ENCODE measurements around the gene C16orf92.
"Not testable (repeated sequence)": the region's sequence is repeated elsewhere in the genome, so short reads cannot be mapped to it uniquely, and the experiment has no call there.

The C16orf92 gene

DNA sequence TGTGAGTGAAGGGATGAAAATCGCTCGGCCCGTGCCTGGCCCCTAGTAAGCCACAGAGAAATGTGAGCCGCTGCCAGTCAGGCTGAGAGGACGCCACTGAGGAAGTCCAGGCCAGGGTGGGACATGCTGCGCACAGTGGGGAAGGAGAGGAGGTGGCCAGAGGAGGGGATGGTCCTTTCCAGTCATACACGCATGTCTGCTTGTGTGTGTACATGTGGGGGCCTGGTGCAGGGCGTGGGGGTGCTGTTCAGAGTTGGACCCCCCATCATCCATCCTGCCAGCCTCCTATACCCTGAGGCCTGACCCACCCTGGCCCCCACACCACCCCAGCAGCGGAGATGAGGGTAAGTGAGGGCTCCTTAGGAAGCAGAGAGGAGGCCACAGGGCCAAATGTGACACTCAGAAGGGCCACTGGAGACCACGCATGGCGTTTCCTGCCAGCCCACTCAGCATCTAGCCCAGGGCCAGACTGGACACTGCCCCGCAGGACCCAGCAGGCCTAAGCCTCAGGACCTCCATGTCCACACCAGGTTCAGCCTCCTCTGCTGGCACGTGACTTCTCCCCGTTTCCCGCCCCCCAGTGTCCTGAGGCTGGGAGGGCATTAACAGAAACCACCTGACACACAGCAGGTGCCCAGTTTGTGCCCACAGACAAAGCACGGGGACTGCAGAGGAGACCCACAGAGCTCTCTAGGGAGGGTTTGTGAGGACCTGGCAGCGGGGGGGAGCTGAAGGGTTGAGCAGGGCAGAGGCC is 19.2 kb upstream of the C16orf92 start:
- DNase-seq (ENCODE audit: insufficient read length, low spot score) (no peak), FAIRE-seq (no peak)

DNA sequence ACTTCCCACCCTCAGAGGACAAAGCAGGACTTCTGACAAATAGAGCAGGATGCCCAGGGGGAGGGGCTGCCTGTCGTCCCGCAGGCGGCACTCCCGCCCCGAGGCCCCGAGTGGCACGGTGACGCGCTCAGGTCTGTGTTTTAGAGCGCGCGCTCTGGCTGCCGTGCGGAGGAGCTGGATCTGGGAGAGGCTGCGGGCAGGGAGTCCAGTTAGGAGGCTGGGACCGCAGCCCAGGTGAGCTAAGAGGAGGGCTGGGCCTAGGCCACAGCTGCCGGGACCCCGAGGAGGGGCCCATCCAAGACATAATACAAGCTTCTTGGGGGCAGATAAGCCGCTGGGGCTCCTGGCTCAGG is 18.6 kb upstream of the C16orf92 start:
- FAIRE-seq, result no peak
- no peak for DNase-seq (ENCODE audit: insufficient read length, low spot score)

DNA sequence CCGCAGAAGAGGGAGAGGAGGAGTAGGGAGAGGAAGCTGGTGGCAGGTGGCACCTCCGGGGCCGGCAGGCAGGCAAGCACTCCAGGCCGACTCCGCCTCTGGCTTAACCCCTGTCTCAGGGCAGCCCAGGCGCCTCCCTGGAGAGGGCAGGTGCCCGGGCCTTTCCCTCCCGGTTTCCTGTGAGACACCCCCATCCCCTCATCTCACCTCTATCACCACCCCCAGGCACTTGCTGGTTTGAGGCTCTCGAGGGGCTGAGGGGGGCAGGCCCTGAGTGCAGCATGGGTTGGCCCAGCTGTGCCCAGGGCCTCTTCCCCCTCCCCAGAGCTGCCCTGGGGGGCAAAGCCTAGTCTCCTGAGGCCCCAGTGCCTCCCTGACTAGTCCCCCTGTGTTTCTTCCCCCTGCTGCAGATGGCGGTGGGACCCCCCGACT is 18.2 kb upstream of the C16orf92 start:
- DNase-seq (ENCODE audit: insufficient read length, low spot score), result no peak
- FAIRE-seq, result no peak

DNA sequence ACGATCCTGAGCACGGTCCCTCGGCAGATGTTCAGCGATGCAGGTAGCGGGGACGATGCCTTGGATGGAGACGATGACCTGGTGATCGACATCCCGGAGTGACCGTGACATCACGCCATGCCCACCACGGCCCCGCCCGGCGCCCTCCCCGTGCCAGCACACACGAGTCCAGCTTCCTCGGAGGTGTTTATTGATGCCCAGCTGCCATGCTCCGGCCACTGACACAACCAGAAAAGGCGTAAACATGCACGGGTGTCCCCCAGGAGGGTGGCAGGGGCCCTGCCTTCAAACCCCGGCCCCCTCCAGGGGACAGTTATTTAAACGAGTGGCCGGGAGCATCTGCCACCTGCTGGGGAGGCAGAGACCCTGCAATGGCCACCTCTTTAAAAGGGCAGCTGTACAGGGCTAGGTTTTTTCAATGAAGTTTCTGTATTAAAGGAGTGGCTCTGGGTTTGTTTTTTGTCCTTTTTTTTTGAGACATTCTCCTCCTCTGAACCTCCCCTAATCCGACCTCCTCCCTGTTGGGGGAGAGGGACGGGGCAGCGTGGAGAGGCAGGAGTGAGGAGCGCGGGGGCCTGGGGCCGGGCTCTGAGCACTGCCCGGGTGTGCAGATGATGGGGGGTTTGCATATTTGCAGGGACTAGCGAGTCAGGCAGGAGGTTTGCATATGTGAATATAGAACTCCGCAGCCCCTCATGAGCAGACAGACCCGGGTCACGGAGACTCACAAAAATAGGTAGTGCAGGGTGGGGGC is 17.5 kb upstream of the C16orf92 start:
- FAIRE-seq, result peak; percentile 45
- peak; percentile 84 for DNase-seq (ENCODE audit: insufficient read length, low spot score)

DNA sequence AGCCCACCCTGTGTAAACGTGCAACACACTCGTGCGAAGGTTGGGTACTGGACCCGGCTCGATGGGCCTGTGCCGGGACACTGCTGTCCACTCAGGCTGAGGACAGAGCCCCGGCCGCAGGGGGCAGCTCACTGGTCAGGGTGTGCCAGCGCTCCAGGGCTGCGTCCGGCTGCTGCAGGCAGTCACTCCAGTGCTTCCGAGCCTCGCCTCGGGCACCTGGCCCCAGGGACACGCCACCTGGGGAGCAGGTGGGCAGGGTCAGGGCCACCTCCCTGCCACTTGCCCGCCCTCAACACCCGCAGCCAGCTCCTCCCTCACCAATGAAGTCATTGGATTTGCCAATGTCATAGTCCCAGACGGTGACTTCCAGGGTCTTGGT is 16.9 kb upstream of the C16orf92 start:
- FAIRE-seq (no peak), DNase-seq (ENCODE audit: insufficient read length, low spot score) (no peak)

DNA sequence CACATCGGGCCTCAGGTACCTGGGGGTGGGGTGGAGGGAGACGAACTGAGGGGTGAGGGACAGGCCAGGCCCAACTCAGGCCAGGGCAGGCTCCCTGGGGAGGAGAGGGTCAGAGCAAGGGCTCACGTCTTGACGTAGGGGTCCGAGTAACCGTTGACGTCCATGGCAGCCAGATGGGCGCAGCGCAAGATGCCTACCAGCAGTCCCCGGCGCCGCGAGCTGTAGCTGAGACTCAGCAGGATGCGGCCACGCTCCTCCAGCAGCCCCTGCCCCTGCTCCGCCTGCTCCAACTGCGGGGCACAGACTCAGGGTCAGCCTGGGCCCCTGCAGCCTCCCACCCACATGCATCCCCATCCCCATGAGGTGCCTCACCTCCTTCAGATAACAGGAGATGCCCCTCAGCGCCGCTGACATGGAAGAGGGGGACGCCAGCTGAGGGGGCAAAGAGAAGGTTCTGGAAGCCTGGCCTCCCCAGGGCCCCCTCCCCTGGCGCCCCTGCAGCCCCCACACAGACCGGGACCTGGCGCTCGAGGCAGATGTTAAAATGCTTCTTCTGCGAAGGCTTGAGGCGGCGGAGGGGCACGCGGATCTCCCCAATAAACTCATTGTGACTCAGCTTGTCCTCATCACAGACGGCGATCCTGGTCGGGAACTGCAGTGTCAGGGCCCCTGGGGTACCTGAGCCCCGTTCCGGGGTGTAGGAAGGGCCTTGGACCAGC is 16.2 kb upstream of the C16orf92 start:
- no peak for FAIRE-seq
- DNase-seq (ENCODE audit: insufficient read length, low spot score), result no peak

DNA sequence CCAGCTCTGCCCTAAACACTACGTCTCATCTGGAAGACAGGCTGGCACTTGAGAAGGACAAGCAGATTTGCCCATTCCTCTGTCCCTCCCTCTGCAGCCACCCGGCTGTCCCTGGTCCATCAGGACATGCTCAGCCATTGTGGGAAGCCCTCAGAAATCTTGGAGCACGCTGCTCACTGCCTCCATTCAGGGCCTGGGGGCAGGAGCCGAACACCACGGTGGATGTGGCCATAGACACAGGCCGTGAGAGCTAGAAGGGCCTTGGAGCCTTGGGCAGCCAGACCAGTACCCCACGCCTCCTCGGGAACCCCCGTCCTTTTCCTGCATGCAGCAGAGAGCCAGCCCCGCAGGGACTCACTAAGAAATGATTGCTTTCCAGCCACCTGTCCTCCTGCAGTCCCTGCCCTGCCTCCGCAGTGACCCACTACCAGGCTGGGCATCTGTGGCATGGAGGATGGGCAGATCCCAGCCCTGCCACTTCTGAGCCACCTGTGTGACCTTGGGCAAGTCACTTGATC is 15.6 kb upstream of the C16orf92 start:
- FAIRE-seq, result no peak
- no peak for DNase-seq (ENCODE audit: insufficient read length, low spot score)

DNA sequence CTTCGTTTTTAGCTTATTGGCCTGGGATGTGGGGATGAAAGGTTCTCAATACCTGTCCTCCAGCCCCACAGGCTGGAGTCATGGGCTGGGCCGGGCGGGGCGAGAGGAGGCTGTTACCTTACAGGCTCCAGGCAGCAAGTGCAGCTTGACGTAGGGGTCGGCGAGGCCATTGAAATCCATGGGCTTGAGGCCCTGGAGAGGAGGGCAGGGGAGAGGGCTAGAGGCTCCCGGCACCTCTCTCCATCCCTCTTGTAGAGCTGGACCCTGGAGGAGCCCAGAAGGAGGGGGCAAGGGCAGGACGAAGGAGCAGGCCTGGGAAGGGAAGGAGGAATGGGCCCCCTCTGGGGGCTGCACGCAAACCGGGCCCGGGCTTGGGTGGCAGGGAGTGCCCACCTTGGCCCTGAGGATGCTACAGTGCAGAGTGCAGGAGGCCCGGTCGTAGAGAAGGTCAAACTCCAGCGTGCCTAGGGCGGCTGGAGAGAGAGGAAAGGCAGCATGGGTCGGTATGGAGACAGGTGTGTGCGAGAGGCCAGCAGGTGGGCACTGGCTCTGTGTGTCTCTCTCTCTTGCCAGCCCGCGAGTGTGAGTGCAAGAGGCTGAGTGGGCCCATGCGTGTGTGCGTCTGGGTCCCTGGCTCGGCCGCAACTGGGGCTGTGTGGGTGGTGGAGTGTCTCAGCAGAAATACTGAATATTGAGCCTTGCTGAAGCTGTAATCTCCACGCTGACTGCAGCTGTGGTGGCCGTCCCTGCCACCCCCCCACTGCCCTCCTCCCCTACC is 13.7 kb upstream of the C16orf92 start:
- DNase-seq (ENCODE audit: insufficient read length, low spot score) (no peak), FAIRE-seq (no peak)

DNA sequence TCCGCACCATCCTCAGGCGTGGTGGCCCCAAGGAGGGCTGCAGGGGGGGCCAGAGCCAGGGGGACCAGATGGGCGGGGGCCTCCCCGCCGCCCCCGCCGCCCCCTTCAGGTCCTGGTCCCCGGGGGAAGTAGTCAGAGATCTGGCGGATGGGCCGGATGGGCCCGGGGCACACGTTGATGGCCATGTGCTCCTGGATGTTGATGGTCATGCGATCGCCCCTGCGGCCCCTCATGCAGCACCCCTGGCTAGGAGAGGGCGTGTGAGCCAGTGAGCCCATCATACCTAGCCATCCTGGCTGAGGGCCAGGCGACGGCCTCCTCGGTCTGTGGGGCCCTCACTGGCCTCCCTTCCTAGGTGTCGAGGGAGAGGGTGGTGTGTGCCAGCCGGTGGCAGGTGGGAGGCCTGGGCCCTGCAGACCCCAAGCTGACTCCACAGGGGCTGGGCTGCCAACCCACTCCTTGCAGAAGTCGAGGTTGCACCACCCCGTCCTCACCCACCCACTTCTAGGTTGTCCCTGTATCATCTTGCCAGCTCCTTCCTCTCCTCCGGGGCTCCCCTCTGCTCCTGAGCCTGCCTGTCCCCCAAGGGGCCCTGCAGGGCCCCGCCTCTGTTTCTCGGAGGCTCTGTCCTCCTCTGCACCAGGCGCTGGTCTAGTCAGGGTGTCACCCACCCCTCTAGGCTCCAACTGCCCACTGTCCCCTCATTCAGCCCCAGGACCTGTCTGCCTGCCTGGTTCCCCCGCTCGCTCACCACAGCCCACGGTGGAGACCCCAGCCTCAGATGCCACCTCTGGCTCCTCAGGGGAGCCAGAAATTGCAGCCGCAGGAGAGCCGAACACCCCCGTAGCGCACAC is 12.8 kb upstream of the C16orf92 start:
- FAIRE-seq (no peak), DNase-seq (ENCODE audit: insufficient read length, low spot score) (no peak)

DNA sequence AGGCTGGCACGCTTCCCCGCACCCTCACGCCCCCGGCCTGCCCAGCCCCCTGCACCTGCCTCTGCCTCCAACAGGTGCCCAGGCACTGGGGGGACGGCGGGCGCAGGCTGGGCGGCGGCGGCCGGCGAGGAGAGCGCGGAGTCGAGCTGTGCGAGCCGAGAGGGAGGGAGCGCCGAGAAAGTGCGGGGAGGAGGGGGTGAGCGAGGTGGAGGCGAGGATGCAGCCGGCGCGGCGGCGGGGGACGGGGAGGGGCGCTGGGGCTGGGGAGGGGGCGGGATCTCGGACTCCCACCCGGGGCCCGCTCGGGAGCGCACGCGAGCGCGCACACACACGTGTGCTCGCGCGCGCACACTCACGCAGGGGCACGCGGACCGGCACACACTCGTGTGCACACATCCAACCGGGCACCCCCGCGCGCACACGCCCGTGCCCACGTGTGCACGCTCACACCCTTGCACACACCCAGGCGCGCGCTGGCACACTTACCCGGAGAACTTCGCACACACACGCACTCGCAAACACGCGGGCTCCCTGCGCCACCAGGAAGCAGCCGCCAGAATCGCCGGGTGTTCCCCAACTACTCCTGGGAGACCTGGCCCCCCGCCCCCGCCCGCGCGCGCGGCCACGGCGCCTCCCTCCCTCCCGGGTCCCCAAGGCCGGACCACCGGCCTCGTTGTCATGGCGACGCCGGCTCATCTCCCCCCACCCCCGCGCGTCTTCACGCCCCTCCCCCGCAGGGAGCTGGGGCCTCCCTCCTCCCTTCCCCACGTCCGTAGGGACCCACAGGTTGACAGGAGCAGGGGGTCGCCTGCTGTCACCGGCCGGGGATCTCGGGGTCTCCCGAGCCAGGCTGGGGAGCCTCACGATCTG is 11.9 kb upstream of the C16orf92 start, which contains the start of gene DOC2A:
TSS of gene DOC2A (minus strand) at position 184 of the 870 bp plus-strand sequence. CDS start 805 bp downstream, outside the sequence.
- FAIRE-seq (no peak), DNase-seq (ENCODE audit: insufficient read length, low spot score) (no peak)

DNA sequence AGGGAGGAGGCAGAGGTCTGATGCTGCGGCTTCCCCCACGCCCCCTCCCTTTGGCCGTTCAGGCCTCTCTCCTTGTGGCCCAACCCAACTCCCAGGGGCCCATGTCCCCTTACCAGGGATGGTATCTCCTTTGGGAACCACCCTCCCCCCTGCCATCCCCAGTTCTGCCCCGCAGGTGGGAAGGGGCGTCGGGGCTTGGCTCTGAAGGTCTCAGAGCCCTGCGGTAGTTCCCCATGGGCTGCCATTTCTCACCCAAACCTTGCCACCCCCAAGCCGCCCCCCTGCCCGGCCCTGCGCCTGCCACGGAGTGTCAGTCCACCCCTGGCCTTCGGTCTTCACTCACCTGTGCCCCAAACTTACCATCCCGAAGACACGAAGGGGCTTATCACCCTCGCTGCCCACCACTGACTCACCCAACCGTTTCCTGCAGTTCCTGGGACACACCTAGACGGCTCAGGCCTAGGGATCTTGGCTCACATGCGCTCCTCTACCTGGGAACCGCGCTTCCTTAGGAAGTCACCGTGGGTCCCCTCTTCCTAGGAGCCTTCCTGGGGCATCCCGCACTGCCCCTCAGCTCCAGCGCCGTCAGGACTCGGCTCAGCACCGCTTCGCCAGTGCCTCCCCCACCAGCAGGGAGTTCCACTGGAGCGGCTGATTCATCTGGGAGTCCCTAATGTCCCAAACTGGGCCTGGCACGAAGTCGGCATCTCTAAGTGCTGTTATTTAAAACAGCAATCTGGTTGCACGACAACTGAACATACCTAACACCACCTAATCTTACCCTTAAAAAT is 11.1 kb upstream of the C16orf92 start:
- DNase-seq (ENCODE audit: insufficient read length, low spot score) (no peak), FAIRE-seq (no peak)

DNA sequence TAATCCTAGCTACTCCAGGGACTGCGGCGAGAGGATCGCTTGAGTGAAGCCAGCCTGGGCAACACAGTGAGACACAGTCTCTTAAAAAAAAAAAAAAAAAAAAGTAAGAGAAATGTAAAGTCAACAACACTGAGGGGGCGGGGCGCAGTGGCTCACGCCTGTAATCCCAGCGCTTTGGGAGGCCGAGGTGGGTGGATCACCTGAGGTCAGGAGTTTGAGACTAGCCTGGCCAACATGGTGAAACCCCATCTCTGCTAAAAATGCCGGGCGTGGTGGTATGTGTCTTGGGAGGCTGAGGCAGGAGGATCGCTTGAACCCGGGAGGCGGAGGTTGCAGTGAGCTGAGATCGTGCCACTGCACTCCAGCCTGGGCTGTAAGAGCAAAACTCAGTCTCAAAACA is 10.4 kb upstream of the C16orf92 start:
- not testable (repeated sequence) for FAIRE-seq; DNase-seq (ENCODE audit: insufficient read length, low spot score)

DNA sequence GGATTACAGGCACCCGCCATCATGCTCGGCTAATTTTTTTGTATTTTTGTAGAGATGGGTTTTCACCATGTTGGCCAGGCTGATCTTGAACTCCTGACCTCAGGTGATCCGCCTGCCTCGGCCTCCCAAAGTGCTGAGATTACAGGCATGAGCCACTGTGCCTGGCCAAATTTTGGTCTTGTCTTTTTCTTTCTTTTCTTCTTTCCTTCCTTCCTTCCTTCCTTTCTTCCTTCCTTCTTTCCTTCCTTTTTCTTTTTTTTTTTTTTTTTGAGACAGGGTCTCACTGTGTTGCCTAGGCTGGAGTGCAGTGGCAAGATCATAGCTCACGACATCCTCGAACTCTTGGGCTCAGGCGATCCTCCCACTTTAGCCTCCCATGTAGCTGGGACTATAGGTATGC is 7.5 kb upstream of the C16orf92 start:
- not testable (repeated sequence) for FAIRE-seq; DNase-seq (ENCODE audit: insufficient read length, low spot score)

DNA sequence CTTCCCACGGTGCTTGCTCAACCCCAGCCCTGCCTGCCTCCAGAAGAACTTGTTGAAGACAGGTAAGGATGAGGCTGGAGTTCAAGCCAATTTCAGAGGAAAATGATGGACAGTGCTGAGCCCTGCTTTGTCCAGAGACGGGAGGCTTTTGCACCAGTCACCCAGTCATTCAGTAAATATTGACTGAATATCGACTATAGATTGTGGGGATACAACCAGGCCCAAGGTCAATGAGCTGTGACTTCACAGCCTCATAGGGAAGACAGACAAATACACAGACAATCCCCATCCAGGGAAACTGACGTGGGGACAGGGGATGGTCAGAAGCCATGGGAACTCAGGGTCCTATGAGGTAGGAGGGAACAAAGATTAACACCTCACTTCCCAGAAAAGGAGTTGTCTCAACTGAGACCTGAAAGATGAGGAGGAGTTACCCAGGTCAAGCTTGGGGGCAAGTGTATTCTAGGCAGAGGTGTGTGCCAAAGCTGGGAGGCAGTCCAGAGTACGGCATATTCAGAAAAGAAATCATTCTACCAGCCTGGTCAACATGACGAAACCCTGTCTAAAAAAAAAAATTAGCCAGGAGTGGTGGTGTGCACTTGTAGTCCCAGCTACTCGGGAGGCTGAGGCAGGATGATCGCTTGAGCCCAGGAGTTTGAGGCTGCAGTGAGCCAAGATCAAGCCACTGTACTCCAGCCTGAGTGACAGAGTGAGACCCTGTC is 6.3 kb upstream of the C16orf92 start:
- FAIRE-seq (no peak), DNase-seq (ENCODE audit: insufficient read length, low spot score) (no peak)

DNA sequence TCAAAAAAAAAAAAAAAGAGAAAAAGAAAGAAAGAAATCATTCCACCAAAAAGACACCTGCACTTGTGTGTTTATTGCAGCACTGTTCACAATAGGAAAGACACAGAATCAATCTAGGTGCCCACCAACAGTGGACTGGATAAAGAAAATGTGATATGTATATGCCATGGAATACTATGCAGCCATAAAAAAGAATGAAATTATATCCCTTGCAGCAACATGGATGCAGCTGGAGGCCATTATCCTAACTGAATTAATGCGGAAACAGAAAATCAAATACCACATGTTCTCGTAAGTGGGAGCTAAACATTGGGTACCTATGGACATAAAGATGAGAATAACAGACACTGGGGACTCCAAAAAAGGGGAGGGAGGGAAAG is 5.7 kb upstream of the C16orf92 start:
- DNase-seq (ENCODE audit: insufficient read length, low spot score), result no peak
- no peak for FAIRE-seq

DNA sequence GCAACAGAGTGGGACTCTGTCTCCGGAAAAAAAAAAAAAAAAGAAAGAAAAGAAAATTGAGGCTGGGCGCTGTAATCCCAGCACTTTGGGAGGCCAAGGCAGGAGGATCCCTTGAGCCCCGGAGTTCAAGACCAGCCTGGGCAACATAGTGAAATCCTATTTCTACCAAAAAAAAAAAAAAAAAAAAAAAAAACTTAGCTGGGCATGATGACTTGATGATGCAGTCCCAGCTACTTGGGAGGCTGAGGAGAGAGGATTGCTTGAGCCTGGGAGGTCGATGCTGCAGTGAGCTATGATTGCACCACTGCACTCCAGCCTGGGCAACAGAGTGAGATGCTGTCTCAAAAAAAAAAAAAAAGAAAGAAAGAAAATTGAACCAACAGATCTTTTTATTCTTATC is 5.1 kb upstream of the C16orf92 start:
- FAIRE-seq; DNase-seq (ENCODE audit: insufficient read length, low spot score): not testable (repeated sequence)

DNA sequence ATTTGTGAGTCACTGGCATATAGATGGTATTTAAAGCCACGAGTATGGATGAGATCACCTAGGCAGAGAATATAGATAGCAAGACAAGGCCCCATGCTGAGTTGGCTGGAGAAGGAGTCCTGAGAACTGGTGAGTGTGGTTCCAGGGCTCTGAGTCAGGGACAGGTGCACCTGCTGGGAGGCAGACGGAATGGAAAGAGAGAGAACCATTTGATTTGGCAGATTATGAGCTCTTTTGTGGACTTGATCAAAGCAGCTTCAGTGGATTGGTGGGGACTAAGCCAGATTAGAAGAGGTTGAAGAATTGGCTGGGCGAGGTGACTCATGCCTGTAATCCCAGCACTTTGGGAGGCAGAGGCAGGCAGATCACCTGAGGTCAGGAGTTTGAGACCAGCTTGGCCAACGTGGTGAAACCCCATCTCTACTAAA is 4.3 kb upstream of the C16orf92 start:
- DNase-seq (ENCODE audit: insufficient read length, low spot score) (no peak), FAIRE-seq (no peak)

Data from GM19239 (cell line).